Cardiac muscle cell (in vitro differentiated cells and primary cell): Measurements from ENCODE around the gene FAM219A. TPM values are rescaled to one million over a fixed set of nuclear protein-coding genes. Genes with fewer than 3 reads are reported as not detected.

ENCODE experiments used
- DNase-seq, 2 donors: peaks; one replicate each; pipeline versions ENCODE4 v3.0.0 to v3.0.0-alpha.2; 2010 to 2017; ENCODE audit warnings: low read depth in 1 of 2, low spot score in 1 of 2
- H3K27ac ChIP-seq: fragments of 200-600 bp; sonication (generic); 2 replicates; pipeline ENCODE4 v1.5.1; 2016
- H3K27me3 ChIP-seq: fragments of 200-600 bp; sonication (generic); 2 replicates; pipeline ENCODE4 v1.6.0; 2016; ENCODE audit warnings: control low read depth
- H3K36me3 ChIP-seq: fragments of 200-600 bp; sonication (generic); 2 replicates; pipeline ENCODE4 v1.5.1; 2016; ENCODE audit warnings: control low read depth
- H3K4me1 ChIP-seq: fragments of 200-600 bp; sonication (generic); 2 replicates; pipeline ENCODE4 v1.8.1; 2017; ENCODE audit warnings: low read depth, mild to moderate bottlenecking, mixed run types
- H3K4me3 ChIP-seq: fragments of 200-600 bp; sonication (generic); 2 replicates; pipeline ENCODE4 v1.5.1; 2016; ENCODE audit warnings: mild to moderate bottlenecking
- H3K9me3 ChIP-seq: fragments of 200-600 bp; sonication (generic); 2 replicates; pipeline ENCODE4 v1.5.1; 2017; ENCODE audit warnings: low read depth, mild to moderate bottlenecking, control low read depth
- polyA plus RNA-seq: library from polyadenylated mRNA; unstranded; fragments of >200 nt; fragmentation: Nextera tagmentation; extraction: Ambion mirVana; gene quantifications from 2 replicates; pipeline ENCODE4 v1.2.1, GENCODE V29; 2016
- total RNA-seq: library from RNA; depleted of rRNA; stranded (reverse); fragments of >200 nt; gene quantifications from 2 replicates; pipeline ENCODE4 v1.2.3, GENCODE V29; 2016
- TF ChIP-seq, protein P1 (sequence below): IDR thresholded peaks from 2 replicates; pipeline ENCODE4 v1.5.1; 2012; ENCODE audit warnings: low read depth, mild to moderate bottlenecking, low read length

Gene FAM219A
- total and polyA plus RNA-seq, 2 experiments from 2014 or later = 15.0 to 16.0 TPM

GRCh38 chr9:34492051-34492450 is 33.7 kb upstream of the FAM219A start:
- Histone ChIP-seq H3K27ac (no peak overlapping the region), H3K27me3 (no peaks in the 10 kb centered on the region), H3K36me3 (no peaks in the 10 kb centered on the region), H3K4me1 (no peaks in the 10 kb centered on the region), H3K9me3 (no peaks in the 10 kb centered on the region), H3K4me3 (no peak overlapping the region)
- DNase-seq = no peak
- TF ChIP-seq, protein P1, sequence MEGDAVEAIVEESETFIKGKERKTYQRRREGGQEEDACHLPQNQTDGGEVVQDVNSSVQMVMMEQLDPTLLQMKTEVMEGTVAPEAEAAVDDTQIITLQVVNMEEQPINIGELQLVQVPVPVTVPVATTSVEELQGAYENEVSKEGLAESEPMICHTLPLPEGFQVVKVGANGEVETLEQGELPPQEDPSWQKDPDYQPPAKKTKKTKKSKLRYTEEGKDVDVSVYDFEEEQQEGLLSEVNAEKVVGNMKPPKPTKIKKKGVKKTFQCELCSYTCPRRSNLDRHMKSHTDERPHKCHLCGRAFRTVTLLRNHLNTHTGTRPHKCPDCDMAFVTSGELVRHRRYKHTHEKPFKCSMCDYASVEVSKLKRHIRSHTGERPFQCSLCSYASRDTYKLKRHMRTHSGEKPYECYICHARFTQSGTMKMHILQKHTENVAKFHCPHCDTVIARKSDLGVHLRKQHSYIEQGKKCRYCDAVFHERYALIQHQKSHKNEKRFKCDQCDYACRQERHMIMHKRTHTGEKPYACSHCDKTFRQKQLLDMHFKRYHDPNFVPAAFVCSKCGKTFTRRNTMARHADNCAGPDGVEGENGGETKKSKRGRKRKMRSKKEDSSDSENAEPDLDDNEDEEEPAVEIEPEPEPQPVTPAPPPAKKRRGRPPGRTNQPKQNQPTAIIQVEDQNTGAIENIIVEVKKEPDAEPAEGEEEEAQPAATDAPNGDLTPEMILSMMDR = no peak

DNA sequence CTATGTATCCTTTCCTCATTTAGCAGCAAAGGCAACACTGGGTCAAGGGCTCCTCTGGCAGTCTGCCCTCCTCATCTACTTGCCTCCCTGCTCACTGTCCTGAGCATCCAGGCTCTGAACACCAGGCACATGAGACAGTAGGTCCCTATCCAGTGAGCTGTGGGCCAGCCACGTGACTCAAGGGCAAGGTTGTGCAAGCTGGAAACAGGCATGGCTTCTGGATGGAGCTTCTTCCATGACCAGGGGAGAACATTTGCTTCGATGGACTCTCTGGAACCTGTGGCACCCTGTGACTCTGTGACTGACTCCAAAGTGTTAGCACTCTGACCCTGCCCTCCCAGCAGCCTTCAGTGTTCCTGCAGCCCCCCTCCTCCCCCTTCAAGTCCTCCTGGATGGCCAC is 33.2 kb upstream of the FAM219A start:
- no peak for DNase-seq
- TF ChIP-seq, protein P1 = no peak
- Histone ChIP-seq H3K9me3 (no peaks in the 10 kb centered on the region), H3K4me1 (no peaks in the 10 kb centered on the region), H3K27ac (no peak overlapping the region), H3K27me3 (no peaks in the 10 kb centered on the region), H3K4me3 (no peak overlapping the region), H3K36me3 (no peaks in the 10 kb centered on the region)

- H3K27ac ChIP-seq = no peak overlapping the region
- no peak for DNase-seq
- no peaks in the 10 kb centered on the region for H3K9me3 ChIP-seq
- no peaks in the 10 kb centered on the region for H3K4me1 ChIP-seq
- no peaks in the 10 kb centered on the region for H3K27me3 ChIP-seq
- H3K36me3 ChIP-seq = no peaks in the 10 kb centered on the region
- TF ChIP-seq, protein P1 = no peak
- H3K4me3 ChIP-seq = no peak overlapping the region
Observed at GRCh38 chr9:34490760-34491159, 32.4 kb upstream of the FAM219A start.

- H3K36me3 ChIP-seq = no peaks in the 10 kb centered on the region
- H3K4me3 ChIP-seq = no peak overlapping the region
- no peak overlapping the region for H3K27ac ChIP-seq
- H3K27me3 ChIP-seq = no peaks in the 10 kb centered on the region
- TF ChIP-seq, protein P1 = no peak
- H3K4me1 ChIP-seq = no peaks in the 10 kb centered on the region
- no peaks in the 10 kb centered on the region for H3K9me3 ChIP-seq
- DNase-seq = no peak
Observed at GRCh38 chr9:34490360-34490759, 32.0 kb upstream of the FAM219A start.

DNA sequence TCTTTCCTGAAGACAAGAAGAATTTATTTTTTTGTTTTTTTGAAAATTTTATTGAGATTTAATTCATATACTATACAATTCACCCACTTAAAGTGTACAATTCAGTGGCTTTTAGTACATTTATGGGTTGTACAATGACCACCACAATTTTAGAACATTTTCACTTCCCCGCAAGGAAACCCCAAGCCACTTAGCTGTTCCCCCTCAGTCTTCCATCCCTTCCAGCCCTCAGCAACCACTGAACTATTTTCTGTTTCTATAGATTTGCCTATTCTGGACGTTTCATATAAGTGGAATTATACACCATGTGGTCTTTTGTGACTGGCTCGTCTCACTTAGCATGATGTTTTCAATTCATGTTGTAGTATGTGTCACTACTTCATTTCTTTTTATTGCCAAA is 28.2 kb upstream of the FAM219A start:
- TF ChIP-seq, protein P1 = no peak
- Histone ChIP-seq H3K4me3 (no peak overlapping the region), H3K36me3 (no peaks in the 10 kb centered on the region), H3K9me3 (no peaks in the 10 kb centered on the region), H3K27ac (no peak overlapping the region), H3K27me3 (no peaks in the 10 kb centered on the region), H3K4me1 (no peaks in the 10 kb centered on the region)
- DNase-seq = no peak

GRCh38 chr9:34485822-34486221 is 27.5 kb upstream of the FAM219A start:
- TF ChIP-seq, protein P1 = no peak
- no peaks in the 10 kb centered on the region for H3K36me3 ChIP-seq
- no peaks in the 10 kb centered on the region for H3K9me3 ChIP-seq
- H3K4me1 ChIP-seq = no peaks in the 10 kb centered on the region
- no peak overlapping the region for H3K4me3 ChIP-seq
- no peak overlapping the region for H3K27ac ChIP-seq
- no peak for DNase-seq
- no peaks in the 10 kb centered on the region for H3K27me3 ChIP-seq
